Measurements from ENCODE around the gene ASCC2. TPM values are rescaled to one million over a fixed set of nuclear protein-coding genes. Genes with fewer than 3 reads are reported as not detected.
"Not testable (repeated sequence)": the region's sequence is repeated elsewhere in the genome, so short reads cannot be mapped to it uniquely, and the experiment has no call there.

ASCC2 gene
- polyA plus RNA-seq, 3 donors, result 32.2 to 52.9 (median 39.6) TPM

GRCh38 chr22:29861672-29862297, 23.7 kb upstream of the ASCC2 start:
- WGBS, 3 donors, result 87 to 92% (median 90%) methylated on average over 2 of the region's 2 CpGs
- H3K27ac ChIP-seq (ENCODE audit: low read depth, low read length), result no peak overlapping the region

- 31 to 74% (median 44%) methylated on average over 2 of the region's 2 CpGs for WGBS, 3 donors
- H3K27ac ChIP-seq (ENCODE audit: low read depth, low read length), result no peak overlapping the region
These were observed 22.1 kb upstream of the ASCC2 start for GRCh38 chr22:29860006-29860766.

GRCh38 chr22:29859030-29859429, 21.0 kb upstream of the ASCC2 start:
- not testable (repeated sequence) for H3K27ac ChIP-seq (ENCODE audit: low read depth, low read length)
- 75 to 77% (median 77%) methylated on average over 9 of the region's 9 CpGs for WGBS, 3 donors

GRCh38 chr22:29856496-29856895, 18.4 kb upstream of the ASCC2 start:
- H3K27ac ChIP-seq (ENCODE audit: low read depth, low read length), result no peak overlapping the region
- 40 to 85% (median 78%) methylated on average over 3 of the region's 3 CpGs for WGBS, 3 donors

- WGBS, 3 donors, result 50 to 59% (median 57%) methylated on average over 10 of the region's 10 CpGs
These were observed 17.6 kb upstream of the ASCC2 start for GRCh38 chr22:29855611-29856181.

GRCh38 chr22:29854432-29854831, 16.4 kb upstream of the ASCC2 start:
- 55 to 79% (median 62%) methylated on average over 3 of the region's 3 CpGs for WGBS, 3 donors
- H3K27ac ChIP-seq (ENCODE audit: low read depth, low read length), result no peak overlapping the region

More at GRCh38 chr22:29855611-29856181, 17.6 kb upstream of the ASCC2 start:
- H3K27ac ChIP-seq (ENCODE audit: low read depth, low read length), result no peak overlapping the region

- WGBS, 3 donors, result 31 to 64% (median 32%) methylated on average over 3 of the region's 3 CpGs
- H3K27ac ChIP-seq (ENCODE audit: low read depth, low read length), result no peak overlapping the region
These were observed 10.0 kb upstream of the ASCC2 start for GRCh38 chr22:29848111-29848510.

GRCh38 chr22:29846290-29846689, 8.2 kb upstream of the ASCC2 start:
- 90 to 96% (median 95%) methylated on average over 2 of the region's 2 CpGs for WGBS, 3 donors
- H3K27ac ChIP-seq (ENCODE audit: low read depth, low read length), result no peak overlapping the region

- no peak overlapping the region for H3K27ac ChIP-seq (ENCODE audit: low read depth, low read length)
- 37 to 57% (median 45%) methylated on average over 2 of the region's 2 CpGs for WGBS, 3 donors
These were observed 4.7 kb upstream of the ASCC2 start for GRCh38 chr22:29842740-29843139.

GRCh38 chr22:29842172-29842571, 4.1 kb upstream of the ASCC2 start:
- no peak overlapping the region for H3K27ac ChIP-seq (ENCODE audit: low read depth, low read length)
- WGBS, 3 donors, result 58 to 90% (median 87%) methylated on average over 2 of the region's 2 CpGs

GRCh38 chr22:29840498-29840897, 2.4 kb upstream of the ASCC2 start:
- no peak overlapping the region for H3K27ac ChIP-seq (ENCODE audit: low read depth, low read length)

GRCh38 chr22:29839039-29839438, 965 bp upstream of the ASCC2 start:
- WGBS, 3 donors, result 55 to 60% (median 58%) methylated on average over 1 of the region's 1 CpG
- H3K27ac ChIP-seq (ENCODE audit: low read depth, low read length), result no peak overlapping the region

GRCh38 chr22:29838599-29838956, 504 bp upstream of the ASCC2 start:
- 17 to 28% (median 18%) methylated on average over 5 of the region's 5 CpGs for WGBS, 3 donors
- no peak overlapping the region for H3K27ac ChIP-seq (ENCODE audit: low read depth, low read length)

GRCh38 chr22:29836791-29837370, 1.2 kb downstream of the ASCC2 start:
- WGBS, 3 donors, result 89 to 94% (median 91%) methylated on average over 18 of the region's 18 CpGs

GRCh38 chr22:29834046-29834445, 4.0 kb downstream of the ASCC2 start:
- no peak overlapping the region for H3K27ac ChIP-seq (ENCODE audit: low read depth, low read length)
- 88 to 93% (median 89%) methylated on average over 1 of the region's 1 CpG for WGBS, 3 donors

More at GRCh38 chr22:29836791-29837370, 1.2 kb downstream of the ASCC2 start:
- H3K27ac ChIP-seq (ENCODE audit: low read depth, low read length), result not testable (repeated sequence)

GRCh38 chr22:29833392-29833965, 4.6 kb downstream of the ASCC2 start:
- no peak overlapping the region for H3K27ac ChIP-seq (ENCODE audit: low read depth, low read length)
- 75 to 87% (median 79%) methylated on average over 6 to 7 of the region's 7 CpGs for WGBS, 3 donors

- no peak overlapping the region for H3K27ac ChIP-seq (ENCODE audit: low read depth, low read length)
- WGBS, 3 donors, result 78 to 83% (median 79%) methylated on average over 9 of the region's 9 CpGs
These were observed 6.1 kb downstream of the ASCC2 start for GRCh38 chr22:29831958-29832357.

GRCh38 chr22:29831186-29831921, 6.7 kb downstream of the ASCC2 start:
- no peak overlapping the region for H3K27ac ChIP-seq (ENCODE audit: low read depth, low read length)
- WGBS, 3 donors, result 45 to 67% (median 65%) methylated on average over 8 of the region's 8 CpGs

Measured in adipose tissue (tissue), 3 donors.